Measurements from ENCODE around the gene DNAJC18. TPM values are rescaled to one million over a fixed set of nuclear protein-coding genes. Genes with fewer than 3 reads are reported as not detected.

The DNAJC18 gene
- total RNA-seq, 4 donors from 2014 or later: 7.6 to 27.7 (median 14.5) TPM

DNA sequence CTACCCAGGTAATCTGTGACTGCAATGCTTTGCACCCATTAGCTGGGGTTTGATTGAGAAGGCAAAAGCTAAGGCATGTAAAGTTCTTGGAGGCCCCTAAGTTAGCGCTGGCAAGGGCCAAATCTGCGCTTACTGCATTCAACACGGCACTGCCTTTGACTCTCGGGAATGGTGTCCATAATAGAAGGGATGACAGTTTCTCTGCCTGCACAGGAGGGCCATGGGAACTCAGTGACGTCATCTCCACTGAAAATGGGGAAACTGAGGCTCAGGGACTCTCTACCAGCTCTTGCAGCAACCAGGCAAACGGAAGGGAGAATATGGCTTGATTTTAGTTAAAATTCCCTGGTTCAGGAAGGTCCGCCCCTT, 35.9 kb downstream of the DNAJC18 start:
- Histone ChIP-seq H3K4me3 (peak overlapping the region; percentile 29 to 55), H3K9me3 (no peaks in the 10 kb centered on the region), H3K36me3 (peaks cover 0 to 7% of the 10 kb centered on the region in 2 donors), H3K4me1 (peaks cover 0 to 18% (median 7%) of the 10 kb centered on the region in 3 donors), H3K27ac (peak overlapping the region; percentile 44 to 91 (median 88)), H3K27me3 (no peaks in the 10 kb centered on the region)
- WGBS, 2 donors (ENCODE audit: low coverage in 1 of 2): 8 to 13% methylated on average over 5 to 6 of the region's 7 CpGs
- TF ChIP-seq POLR2AphosphoS5 (IDR thresholded peaks at IDR 0.05): no peak
- no peak for TF ChIP-seq EP300 (IDR thresholded peaks at IDR 0.05)
- no peak for TF ChIP-seq POLR2A (IDR thresholded peaks at IDR 0.05)
- TF ChIP-seq, protein P1, sequence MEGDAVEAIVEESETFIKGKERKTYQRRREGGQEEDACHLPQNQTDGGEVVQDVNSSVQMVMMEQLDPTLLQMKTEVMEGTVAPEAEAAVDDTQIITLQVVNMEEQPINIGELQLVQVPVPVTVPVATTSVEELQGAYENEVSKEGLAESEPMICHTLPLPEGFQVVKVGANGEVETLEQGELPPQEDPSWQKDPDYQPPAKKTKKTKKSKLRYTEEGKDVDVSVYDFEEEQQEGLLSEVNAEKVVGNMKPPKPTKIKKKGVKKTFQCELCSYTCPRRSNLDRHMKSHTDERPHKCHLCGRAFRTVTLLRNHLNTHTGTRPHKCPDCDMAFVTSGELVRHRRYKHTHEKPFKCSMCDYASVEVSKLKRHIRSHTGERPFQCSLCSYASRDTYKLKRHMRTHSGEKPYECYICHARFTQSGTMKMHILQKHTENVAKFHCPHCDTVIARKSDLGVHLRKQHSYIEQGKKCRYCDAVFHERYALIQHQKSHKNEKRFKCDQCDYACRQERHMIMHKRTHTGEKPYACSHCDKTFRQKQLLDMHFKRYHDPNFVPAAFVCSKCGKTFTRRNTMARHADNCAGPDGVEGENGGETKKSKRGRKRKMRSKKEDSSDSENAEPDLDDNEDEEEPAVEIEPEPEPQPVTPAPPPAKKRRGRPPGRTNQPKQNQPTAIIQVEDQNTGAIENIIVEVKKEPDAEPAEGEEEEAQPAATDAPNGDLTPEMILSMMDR (IDR thresholded peaks at IDR 0.05): no peak
- ATAC-seq: no peak

DNA sequence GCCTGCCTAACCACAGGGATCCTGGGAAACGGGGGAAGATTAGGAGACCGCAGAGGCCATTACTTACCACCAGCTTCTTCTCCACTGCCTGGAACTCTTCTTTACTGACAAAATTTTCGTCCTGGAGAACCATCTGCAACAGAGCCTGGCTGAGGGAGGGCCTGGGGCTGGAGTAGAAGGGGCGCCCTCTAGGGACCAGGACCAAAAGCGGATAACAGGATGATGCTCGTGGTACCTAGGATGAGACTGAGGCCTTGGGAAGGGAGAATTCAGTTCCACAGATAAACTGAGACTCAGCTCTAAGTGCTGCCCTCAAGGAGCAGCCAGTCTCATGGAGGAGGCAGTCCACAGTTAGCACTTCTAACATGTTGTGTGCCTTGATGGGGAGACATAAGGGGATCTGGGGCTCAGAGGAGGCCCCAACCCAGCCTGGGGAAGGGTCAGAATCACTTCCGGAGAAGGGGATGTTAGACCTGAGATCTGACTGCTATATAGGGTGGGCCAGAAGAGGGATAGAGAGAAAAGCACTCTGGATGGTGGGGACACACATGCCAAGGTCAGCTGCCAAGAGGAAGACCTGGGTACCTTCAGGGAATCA, 36.7 kb downstream of the DNAJC18 start:
- ATAC-seq: no peak
- Histone ChIP-seq H3K36me3 (peaks cover 0 to 7% of the 10 kb centered on the region in 2 donors), H3K27me3 (no peaks in the 10 kb centered on the region), H3K4me1 (peaks cover 0 to 18% (median 7%) of the 10 kb centered on the region in 3 donors), H3K27ac (peak overlapping the region in 2 of 4 donors; percentile 91), H3K4me3 (no peak overlapping the region), H3K9me3 (no peaks in the 10 kb centered on the region)
- 63 to 80% methylated on average over 1 to 2 of the region's 7 CpGs for WGBS, 2 donors (ENCODE audit: low coverage in 1 of 2)
- no peak for TF ChIP-seq POLR2A (IDR thresholded peaks at IDR 0.05)
- TF ChIP-seq EP300 (IDR thresholded peaks at IDR 0.05): no peak
- TF ChIP-seq POLR2AphosphoS5 (IDR thresholded peaks at IDR 0.05): no peak
- TF ChIP-seq, protein P1 (IDR thresholded peaks at IDR 0.05): no peak

DNA sequence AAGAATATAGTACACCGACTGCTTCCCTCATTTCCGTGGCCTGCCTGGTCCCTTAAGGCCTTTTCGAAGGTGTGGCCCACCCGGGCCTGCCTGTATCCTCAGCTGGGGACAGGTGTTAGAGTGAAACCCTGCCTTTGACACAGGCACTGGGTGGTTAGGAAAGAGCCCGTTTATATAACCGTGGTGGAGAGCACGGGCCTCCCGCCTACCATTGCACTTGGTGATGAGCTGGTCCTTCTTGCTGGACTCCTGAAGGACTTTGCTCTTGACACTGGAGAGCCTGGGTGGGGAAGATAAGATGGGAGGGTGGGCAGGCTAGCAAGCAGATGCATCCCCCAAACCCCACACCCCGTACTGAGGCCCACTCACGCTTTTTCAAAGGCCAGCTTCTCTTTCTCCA, 37.8 kb downstream of the DNAJC18 start:
- H3K27ac ChIP-seq: no peak overlapping the region
- peaks cover 0 to 7% of the 10 kb centered on the region in 2 donors for H3K36me3 ChIP-seq
- H3K27me3 ChIP-seq: no peaks in the 10 kb centered on the region
- 91 to 95% methylated on average over 4 to 7 of the region's 10 CpGs for WGBS, 2 donors (ENCODE audit: low coverage in 1 of 2)
- ATAC-seq: no peak
- TF ChIP-seq EP300 (IDR thresholded peaks at IDR 0.05): no peak
- no peak for TF ChIP-seq POLR2AphosphoS5 (IDR thresholded peaks at IDR 0.05)
- TF ChIP-seq, protein P1 (IDR thresholded peaks at IDR 0.05): no peak
- TF ChIP-seq POLR2A (IDR thresholded peaks at IDR 0.05): no peak
- H3K4me3 ChIP-seq: no peak overlapping the region
- H3K9me3 ChIP-seq: no peaks in the 10 kb centered on the region
- H3K4me1 ChIP-seq: peaks cover 0 to 18% (median 7%) of the 10 kb centered on the region in 3 donors

DNA sequence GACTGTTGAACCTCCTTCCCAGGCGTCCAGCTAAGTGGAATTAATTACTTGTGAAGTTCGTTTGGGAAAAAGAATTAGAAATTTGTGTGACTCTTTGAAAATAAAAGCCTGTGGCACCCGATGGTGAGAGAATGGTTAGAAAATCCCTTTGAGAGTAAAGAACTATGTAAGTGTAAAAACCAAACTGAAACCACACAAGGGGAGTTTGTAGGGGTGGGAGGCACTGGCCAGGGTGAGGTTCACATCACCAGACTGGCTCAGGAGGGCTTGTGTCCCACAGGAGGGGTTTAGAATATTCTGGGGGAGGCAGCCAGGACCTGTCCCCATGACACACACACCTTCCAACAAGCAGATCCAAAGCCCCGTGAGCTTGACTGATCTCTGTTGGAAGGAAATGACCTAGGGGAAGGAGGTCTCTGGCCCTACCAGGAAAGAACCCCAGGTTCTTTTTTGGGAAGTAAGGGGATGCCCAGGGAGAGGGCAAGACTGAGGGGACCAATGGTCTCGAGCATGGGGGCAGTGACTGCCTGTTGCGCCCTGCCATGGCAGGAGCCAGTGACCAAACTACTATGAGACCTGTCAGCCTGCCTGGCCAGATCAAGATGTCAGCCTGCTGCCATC, 39.7 kb downstream of the DNAJC18 start:
- no peak overlapping the region for H3K27ac ChIP-seq
- ATAC-seq: no peak
- no peaks in the 10 kb centered on the region for H3K9me3 ChIP-seq
- H3K27me3 ChIP-seq: peaks cover 8% of the 10 kb centered on the region
- H3K4me3 ChIP-seq: no peak overlapping the region
- WGBS, 2 donors (ENCODE audit: low coverage in 1 of 2): 79 to 94% methylated on average over 4 of the region's 6 CpGs
- TF ChIP-seq, protein P1 (IDR thresholded peaks at IDR 0.05): no peak
- TF ChIP-seq EP300 (IDR thresholded peaks at IDR 0.05): no peak
- no peak for TF ChIP-seq POLR2AphosphoS5 (IDR thresholded peaks at IDR 0.05)
- no peak for TF ChIP-seq POLR2A (IDR thresholded peaks at IDR 0.05)
- H3K4me1 ChIP-seq: peaks cover 0 to 29% (median 16%) of the 10 kb centered on the region in 3 donors
- peaks cover 0 to 7% of the 10 kb centered on the region in 2 donors for H3K36me3 ChIP-seq

DNA sequence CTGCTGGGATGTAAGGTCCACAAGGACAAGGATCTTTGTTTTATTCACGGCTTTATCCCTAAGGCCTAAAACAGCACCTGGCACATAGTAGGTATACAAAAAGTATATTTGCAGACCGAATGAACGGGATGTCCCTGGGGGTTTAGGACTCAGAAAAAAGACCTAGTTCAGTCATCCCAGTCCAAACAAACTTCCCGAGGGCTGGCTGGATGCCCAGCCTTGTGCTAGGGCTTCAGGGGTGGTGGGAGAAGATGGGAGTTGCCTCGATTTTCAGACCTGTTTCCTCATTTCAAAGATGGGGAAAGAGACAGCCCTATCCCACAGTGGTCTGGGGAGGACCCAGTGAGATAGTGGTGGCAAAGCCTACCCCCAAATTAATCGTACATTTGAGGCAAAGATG, 41.4 kb downstream of the DNAJC18 start:
- TF ChIP-seq, protein P1 (IDR thresholded peaks at IDR 0.05): no peak
- TF ChIP-seq POLR2AphosphoS5 (IDR thresholded peaks at IDR 0.05) (no peak), EP300 (IDR thresholded peaks at IDR 0.05) (no peak), POLR2A (IDR thresholded peaks at IDR 0.05) (no peak)
- Histone ChIP-seq H3K27me3 (peaks cover 25% of the 10 kb centered on the region), H3K4me1 (peaks cover 0 to 34% (median 12%) of the 10 kb centered on the region in 3 donors), H3K27ac (no peak overlapping the region), H3K9me3 (no peaks in the 10 kb centered on the region), H3K4me3 (no peak overlapping the region), H3K36me3 (peaks cover 0 to 7% of the 10 kb centered on the region in 2 donors)
- 24 to 35% methylated on average over 5 to 6 of the region's 6 CpGs for WGBS, 2 donors (ENCODE audit: low coverage in 1 of 2)
- ATAC-seq: no peak

Measured in gastroesophageal sphincter (tissue), 4 donors.